NCI-H128 (cell line): ENCODE measurements around the gene MATN1.
"Not testable (repeated sequence)": the region's sequence is repeated elsewhere in the genome, so short reads cannot be mapped to it uniquely, and the experiment has no call there.

Experiments
- DNase-seq: peaks from one replicate; lab custom pipeline; 2025; ENCODE audit not compliant: unreplicated experiment; lab: John Stamatoyannopoulos, UW

Gene MATN1

DNA sequence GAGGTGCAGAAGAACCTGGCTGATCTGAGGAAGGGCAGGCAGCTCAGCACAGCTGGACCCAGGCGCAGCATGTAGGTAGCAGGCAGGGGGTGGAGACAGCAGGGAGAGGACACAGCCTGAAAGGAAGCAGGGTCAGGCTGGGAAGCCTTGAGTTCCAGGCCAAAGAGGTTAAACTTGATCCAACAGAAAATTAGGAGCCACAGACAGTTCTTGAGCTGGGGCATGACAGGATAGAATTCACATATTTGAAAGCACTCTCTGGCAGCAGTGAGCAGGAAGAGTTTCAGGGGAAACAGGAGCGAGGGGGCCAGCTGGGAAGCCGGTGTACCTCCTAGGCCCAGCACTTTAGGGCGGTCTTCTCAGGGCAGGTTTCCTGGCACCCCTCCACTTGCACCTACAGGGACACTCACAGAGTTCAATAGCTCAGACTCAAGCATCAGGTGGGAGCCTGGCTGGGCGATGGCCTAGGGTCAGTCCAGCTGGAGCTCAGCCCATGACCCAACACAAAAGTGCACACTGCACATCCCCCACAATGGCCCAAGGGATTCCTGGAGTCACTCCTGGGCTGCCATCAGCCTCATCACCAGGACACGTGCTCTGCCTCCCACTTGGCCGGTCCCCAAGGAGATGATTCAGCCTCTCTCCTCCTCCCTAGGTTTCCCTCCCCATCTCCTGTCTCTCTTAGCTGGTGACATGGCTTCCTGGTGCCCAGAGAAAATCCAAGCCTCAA lies 22.7 kb downstream of the MATN1 start:
- no peak for DNase-seq

- DNase-seq = no peak
Observed at GRCh38 chr1:30699762-30700161, 23.6 kb downstream of the MATN1 start.

GRCh38 chr1:30698401-30698981 lies 24.9 kb downstream of the MATN1 start:
- DNase-seq = no peak

GRCh38 chr1:30697571-30698376 lies 25.6 kb downstream of the MATN1 start:
- no peak for DNase-seq

DNA sequence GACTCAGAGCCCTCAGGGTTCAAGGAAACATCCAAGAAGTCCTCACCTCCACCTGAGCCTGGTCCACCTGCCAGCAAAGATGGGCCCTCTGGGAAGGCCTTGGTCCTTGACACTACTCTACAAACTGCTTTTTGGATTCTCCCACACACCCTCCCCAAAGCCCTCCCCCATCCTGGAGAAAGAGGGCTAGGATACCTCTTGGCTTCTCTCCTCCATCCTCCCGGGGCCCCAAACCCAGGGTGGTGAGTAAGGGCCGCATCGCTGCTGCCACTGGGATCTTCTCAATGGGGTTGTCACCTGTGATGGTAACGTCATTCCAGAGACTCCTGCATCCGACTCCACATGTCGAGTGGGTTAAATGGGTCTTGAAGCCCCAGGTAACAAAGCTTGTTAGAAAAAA lies 26.6 kb downstream of the MATN1 start:
- no peak for DNase-seq

DNA sequence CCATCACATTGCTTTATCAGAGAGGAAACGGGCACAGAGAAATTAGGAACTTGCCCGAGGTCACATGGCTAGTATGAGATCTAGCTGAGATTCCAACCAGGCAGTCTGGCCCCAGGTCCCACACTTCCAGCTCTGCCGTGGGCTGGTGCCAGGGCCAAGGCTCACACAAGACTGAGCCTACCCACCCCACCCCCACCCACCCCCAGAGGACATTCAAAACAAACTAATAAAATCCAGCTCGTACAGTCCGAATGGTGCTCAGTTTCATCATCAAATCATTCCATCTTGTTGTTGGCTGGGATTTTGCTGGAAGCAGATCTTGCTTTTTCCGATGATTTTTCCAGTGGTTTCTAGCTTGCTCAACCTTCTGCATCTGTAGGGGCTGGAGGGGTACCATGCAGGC lies 27.9 kb downstream of the MATN1 start:
- no peak for DNase-seq

- DNase-seq = no peak
Observed at GRCh38 chr1:30694280-30695175, 28.9 kb downstream of the MATN1 start.

DNA sequence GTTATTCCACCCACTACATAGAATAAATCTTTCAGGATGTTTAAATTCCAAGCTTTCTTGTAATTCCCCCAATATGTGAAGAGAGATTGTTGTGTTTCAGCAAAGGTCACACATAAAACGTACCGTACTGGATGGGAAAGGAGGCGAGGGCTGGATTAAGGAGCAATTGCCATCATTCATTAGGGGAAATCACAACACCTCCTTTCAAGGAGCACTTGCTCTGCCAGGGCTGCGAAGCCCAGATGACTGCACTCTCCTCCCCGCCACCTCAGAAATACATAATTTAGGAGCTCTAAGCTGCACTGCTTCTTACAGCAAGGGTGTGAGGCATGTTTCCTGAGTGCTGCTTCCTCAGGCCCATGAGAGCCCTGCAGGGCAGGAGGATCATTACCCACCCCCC lies 29.6 kb downstream of the MATN1 start:
- no peak for DNase-seq

DNA sequence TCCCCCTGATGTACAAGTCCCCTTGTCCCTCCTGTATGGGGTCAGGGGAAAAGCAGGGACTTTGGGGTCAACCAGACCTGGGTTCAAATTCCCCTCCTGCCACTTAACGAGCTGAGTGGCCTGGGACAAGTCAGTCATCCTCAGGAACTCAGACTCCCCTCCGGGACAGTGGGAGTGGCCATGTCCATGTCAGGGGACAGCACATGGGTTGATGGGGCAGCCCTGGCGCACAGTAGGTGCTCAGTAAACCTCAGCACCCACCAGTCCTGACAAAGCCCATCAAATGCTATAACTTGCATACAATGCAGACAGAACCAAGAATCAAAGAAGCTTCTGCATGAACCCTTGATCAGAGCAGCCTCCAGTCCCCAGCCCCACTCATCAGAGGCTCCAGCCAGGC lies 30.0 kb downstream of the MATN1 start:
- no peak for DNase-seq

- no peak for DNase-seq
Observed at GRCh38 chr1:30692948-30693301, 30.5 kb downstream of the MATN1 start.

- no peak for DNase-seq
Observed at GRCh38 chr1:30692201-30692947, 31.0 kb downstream of the MATN1 start.

GRCh38 chr1:30691480-30691879 lies 31.9 kb downstream of the MATN1 start:
- DNase-seq = no peak

- DNase-seq = no peak
Observed at GRCh38 chr1:30689901-30690645, 33.3 kb downstream of the MATN1 start.

DNA sequence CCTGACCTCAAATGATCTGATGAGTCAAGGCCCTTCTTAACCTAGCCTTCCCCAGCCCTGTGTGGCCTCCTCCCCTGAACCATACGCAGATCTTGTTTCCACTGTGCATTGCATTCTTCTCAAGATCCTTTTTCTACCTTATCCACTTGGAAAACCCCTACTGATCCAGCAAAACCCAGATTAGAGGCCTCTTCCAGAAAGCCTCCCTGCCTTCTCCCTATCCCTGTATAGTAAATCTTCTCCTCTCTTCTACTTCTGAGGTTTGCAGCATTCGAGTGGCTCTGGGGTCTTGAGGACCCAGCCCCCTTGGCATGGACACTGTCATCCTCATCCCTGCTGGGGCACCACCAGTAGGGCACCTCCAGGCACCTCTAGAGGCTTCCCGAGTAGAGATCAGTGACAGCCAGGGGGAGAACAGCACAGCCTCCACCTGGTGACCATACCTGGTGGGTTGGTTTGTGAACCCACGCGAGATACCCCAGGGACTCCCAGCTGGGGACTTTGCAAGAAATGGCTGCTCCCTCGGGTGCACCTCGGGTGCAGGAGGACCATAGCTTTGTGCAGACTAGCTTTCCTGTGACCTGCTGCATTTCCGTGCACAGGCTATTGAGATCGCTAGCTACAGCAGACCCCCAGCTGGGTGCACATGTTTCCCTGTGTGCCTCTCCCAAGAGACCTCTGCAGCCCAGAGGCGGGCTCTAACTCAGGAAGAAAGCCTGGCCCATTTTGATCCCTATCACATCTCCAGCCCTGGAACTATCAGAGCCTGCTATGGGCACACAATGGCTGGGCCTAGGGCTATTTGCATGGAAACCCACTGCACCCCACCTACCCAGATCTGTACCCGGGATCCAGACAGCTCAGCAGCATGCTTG lies 34.2 kb downstream of the MATN1 start:
- DNase-seq = no peak

GRCh38 chr1:30688516-30688915 lies 34.9 kb downstream of the MATN1 start:
- DNase-seq = not testable (repeated sequence)

DNA sequence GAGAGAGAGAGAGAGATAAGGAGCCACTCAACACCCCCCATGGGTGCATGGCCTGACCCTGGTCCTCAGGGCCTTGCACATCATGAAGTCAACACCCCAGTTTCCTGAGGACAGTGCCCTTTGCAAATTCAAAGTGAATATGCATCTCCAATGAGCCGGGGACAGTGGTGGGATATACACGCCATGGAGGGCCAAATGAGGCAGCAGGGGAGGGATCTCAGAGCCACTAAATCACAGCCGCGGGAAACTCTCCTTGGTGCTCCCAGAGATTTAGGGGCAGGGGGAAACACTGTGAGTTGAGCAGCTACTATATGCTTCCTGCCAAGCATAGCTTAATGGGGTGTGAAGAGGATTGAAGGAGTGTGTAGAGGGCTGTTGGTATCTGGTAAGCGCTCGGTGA lies 35.5 kb downstream of the MATN1 start:
- DNase-seq = no peak

GRCh38 chr1:30686236-30686935 lies 37.0 kb downstream of the MATN1 start:
- no peak for DNase-seq

GRCh38 chr1:30685796-30686165 lies 37.6 kb downstream of the MATN1 start:
- no peak for DNase-seq
